ENCODE results near the gene KCNJ6.

The KCNJ6 gene

GRCh38 chr21:37909936-37910335, 6.3 kb downstream of the KCNJ6 start:
- DNase-seq, result no peak

DNA sequence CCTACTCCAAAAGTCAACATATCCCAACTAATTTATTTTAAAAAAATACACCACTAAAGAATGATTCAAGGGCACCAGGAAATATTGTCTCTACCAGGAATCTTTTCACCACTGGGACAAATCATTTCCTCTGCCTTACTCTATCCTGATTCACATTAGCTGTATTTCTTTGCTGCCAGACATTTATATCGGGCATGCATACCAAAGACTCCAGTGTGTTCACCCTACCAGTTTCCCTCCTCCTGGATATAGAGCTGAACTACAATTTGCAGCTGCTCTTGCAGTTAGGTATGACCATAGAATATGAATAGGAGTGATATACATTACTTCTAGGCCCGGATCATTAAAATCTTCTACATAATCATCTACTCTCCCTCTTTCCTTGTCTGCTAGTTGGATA, 7.6 kb downstream of the KCNJ6 start:
- in situ Hi-C loops (cut with HindIII; ENCODE audit: low pct_ligation_motif_present, low pct_unique_long_range_greater_than_20kb, low sequenced_read_pairs), result no loop called here
- no peak for DNase-seq

More at GRCh38 chr21:37909936-37910335, 6.3 kb downstream of the KCNJ6 start:
- in situ Hi-C loops (cut with HindIII; ENCODE audit: low pct_ligation_motif_present, low pct_unique_long_range_greater_than_20kb, low sequenced_read_pairs), result no loop called here

- DNase-seq, result no peak
- in situ Hi-C loops (cut with HindIII; ENCODE audit: low pct_ligation_motif_present, low pct_unique_long_range_greater_than_20kb, low sequenced_read_pairs), result no loop called here
Measured at GRCh38 chr21:37907076-37907475, 9.2 kb downstream of the KCNJ6 start.

DNA sequence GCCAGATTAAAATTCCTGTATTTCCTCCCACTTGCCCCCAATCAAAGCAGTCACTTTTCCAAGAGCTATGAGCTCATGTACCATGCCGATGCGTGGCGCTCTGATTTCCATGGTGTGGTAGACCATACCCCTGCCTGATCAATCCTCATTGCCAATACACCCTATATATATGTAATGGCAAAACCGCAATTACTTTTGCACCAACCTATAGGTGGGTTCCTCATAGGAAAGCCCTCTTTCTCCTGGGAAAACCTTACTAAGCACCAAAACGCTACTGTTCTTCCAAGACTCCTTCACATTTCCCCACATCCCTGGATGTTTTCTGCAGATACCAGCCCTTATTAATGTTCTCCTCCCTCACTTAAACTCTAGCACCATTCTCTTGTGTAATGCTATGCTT, 11.0 kb downstream of the KCNJ6 start:
- in situ Hi-C loops (cut with HindIII; ENCODE audit: low pct_ligation_motif_present, low pct_unique_long_range_greater_than_20kb, low sequenced_read_pairs), result no loop called here
- no peak for DNase-seq

GRCh38 chr21:37904856-37905255, 11.4 kb downstream of the KCNJ6 start:
- in situ Hi-C loops (cut with HindIII; ENCODE audit: low pct_ligation_motif_present, low pct_unique_long_range_greater_than_20kb, low sequenced_read_pairs), result no loop called here
- DNase-seq, result no peak

GRCh38 chr21:37903396-37903795, 12.9 kb downstream of the KCNJ6 start:
- in situ Hi-C loops (cut with HindIII; ENCODE audit: low pct_ligation_motif_present, low pct_unique_long_range_greater_than_20kb, low sequenced_read_pairs), result no loop called here

GRCh38 chr21:37899146-37899545, 17.1 kb downstream of the KCNJ6 start:
- in situ Hi-C loops (cut with HindIII; ENCODE audit: low pct_ligation_motif_present, low pct_unique_long_range_greater_than_20kb, low sequenced_read_pairs), result no loop called here

More at GRCh38 chr21:37903396-37903795, 12.9 kb downstream of the KCNJ6 start:
- DNase-seq, result no peak

GRCh38 chr21:37896788-37897187, 19.5 kb downstream of the KCNJ6 start:
- DNase-seq, result no peak
- in situ Hi-C loops (cut with HindIII; ENCODE audit: low pct_ligation_motif_present, low pct_unique_long_range_greater_than_20kb, low sequenced_read_pairs), result no loop called here

More at GRCh38 chr21:37899146-37899545, 17.1 kb downstream of the KCNJ6 start:
- DNase-seq, result no peak

- no peak for DNase-seq
- in situ Hi-C loops (cut with HindIII; ENCODE audit: low pct_ligation_motif_present, low pct_unique_long_range_greater_than_20kb, low sequenced_read_pairs), result no loop called here
Measured at GRCh38 chr21:37891972-37892371, 24.3 kb downstream of the KCNJ6 start.

DNA sequence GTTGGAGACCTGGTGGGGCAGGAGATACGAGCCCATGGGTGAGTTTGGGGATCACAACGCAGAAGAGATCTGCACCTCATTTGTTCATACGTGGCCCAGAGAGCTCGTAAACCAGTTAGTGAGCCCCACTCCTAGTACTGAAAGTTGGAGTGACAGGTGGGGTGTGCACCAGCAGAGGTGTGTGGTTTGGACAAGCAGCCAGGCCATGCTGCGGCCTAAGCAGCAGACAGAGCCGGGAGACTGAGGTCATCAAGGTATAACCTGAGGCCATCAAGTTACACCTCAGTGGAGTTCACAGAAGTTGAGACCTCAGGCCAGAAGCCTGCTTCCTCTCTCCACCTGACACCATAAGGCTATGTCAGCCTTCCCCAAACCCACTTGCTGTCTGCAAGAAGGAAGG, 27.6 kb downstream of the KCNJ6 start:
- DNase-seq, result no peak
- in situ Hi-C loops (cut with HindIII; ENCODE audit: low pct_ligation_motif_present, low pct_unique_long_range_greater_than_20kb, low sequenced_read_pairs), result no loop called here

DNA sequence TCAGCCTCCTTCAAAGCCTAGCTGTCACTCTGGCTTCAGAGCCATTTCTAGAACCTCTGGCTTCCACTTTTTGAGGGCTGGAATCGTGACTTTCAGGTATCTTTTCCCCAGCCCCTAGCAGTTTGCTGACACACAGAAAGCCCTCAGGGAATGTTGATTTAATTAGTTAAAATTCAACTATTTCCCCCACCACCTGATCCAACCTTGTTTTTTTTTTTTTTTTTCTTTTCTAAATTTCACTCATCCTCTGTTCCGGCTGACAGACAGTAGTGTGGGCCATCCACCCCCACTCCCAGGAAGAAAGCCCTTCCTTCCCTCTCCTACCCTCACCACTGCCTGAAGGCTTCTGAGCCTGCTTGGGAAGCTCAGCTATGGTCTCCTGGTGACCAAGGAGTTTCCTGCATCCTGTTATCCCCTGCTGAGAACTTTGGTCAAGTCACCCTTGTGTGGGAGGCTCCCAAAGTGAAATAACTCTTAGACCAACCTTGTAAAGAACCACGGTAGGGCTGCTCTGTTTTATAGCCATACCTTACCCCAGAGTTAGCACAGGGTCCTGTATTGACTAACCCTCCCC, 29.4 kb downstream of the KCNJ6 start:
- DNase-seq, result no peak
- in situ Hi-C loops (cut with HindIII; ENCODE audit: low pct_ligation_motif_present, low pct_unique_long_range_greater_than_20kb, low sequenced_read_pairs), result no loop called here

DNA sequence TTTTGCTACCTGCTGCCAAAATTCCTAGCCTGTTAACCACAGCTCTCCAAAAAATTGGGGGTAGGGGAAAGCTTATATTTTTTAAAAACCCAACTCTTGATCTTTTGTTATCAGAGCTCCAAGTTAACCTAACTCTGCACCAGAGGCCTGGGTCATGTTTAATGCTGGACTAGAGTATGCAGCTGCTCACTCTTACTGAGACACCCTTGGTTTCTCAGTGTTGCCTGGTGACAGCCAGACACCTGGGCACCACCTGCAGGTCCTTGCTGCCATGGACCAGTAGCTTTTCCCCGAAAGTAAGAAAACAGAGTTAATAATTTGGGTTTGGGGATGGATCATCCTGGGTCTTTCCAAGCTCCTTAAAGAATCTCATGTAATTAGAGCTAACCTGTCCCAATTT, 30.1 kb downstream of the KCNJ6 start:
- in situ Hi-C loops (cut with HindIII; ENCODE audit: low pct_ligation_motif_present, low pct_unique_long_range_greater_than_20kb, low sequenced_read_pairs), result no loop called here
- DNase-seq, result no peak

DNA sequence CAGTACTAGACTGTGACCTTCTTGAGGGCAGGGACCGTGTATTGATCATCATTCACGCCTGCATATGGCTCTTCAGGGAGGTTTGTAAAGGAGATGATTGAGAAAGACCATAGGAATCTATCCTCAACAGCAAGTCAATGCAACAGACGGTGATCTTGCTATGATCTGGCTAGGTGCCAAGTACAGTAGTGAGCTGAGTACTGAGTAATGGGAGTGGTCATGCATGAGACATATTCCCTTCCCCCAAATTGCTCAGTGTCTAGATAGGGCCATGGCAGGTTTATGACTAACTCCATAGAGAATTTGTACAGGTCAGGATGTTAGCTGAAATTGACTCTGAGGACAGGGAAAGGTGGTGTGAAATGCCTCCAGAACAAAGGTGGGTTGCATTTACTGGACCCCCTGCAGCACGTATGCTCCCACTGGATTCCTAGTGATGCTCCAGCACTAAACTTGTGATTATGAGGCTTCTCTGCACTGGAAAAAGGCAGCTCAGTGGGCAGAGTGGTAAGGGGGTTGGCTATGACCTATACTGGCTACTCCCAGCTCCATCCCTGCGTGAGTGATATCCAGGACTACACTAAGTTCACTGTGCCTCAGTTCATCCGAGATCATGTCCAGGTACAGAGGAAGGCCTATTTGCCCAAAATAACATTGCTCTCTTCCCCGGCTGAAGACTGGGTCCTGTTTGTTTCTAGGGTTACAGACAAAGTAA, 37.2 kb downstream of the KCNJ6 start:
- DNase-seq, result peak; percentile 81
- in situ Hi-C loops (cut with HindIII; ENCODE audit: low pct_ligation_motif_present, low pct_unique_long_range_greater_than_20kb, low sequenced_read_pairs), result no loop called here

DNA sequence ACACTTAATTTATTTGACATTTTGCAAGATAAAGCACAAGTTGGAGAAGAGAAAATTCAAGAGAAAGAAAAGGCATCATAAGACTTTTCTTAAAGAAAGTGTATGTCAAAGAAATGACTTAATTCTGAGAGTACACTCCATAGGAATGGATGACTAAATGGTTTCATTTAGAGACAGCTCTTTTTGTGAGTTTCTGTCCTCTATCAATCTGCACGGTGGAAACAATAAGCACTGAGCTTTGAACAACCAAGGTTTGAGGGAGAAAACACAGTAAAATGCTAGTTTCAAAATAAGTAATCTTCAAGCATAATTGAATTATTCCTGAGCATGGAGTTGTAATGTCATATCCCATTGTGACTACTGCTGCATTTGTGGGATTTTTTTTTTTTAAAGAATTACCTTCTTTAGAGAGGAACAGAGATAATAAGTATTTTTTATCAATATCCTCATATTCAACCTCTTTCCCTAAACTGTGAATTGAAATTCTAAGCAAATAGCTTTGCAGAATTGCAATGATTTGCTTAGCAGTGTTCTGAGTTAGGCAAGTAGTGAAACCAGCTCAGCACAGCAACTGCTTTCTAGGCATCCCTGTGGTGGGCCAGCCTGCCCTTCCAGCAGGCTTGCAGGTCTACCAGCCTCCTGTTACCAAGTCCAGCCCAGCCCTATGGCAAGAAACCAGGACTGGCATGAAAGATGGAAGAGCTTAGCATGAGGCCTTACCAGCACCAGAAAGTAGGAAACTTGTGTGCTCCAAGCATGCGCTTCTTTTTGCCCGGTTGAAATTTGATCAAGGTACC, 38.2 kb downstream of the KCNJ6 start:
- DNase-seq, result no peak
- in situ Hi-C loops (cut with HindIII; ENCODE audit: low pct_ligation_motif_present, low pct_unique_long_range_greater_than_20kb, low sequenced_read_pairs), result no loop called here

- in situ Hi-C loops (cut with HindIII; ENCODE audit: low pct_ligation_motif_present, low pct_unique_long_range_greater_than_20kb, low sequenced_read_pairs), result no loop called here
- DNase-seq, result peak; percentile 12
Measured at GRCh38 chr21:37877171-37877570, 39.1 kb downstream of the KCNJ6 start.

DNA sequence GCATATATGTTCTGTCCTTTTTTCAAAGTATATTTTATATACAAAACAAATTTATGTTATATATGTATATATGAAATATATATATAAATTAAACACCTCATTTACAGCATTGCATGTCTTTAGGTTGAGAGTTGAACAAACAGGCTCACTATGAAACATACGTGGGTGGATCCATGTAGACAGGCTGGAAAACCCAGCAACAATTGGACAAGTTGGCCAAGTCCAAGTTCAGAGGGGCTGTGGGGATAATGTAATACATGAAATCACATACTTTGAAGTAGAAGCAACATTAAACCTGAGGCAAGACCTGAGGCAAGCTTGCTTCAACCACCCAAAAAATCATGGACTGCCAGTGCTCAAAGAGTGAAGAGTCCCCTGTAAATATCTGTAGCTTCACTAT, 39.7 kb downstream of the KCNJ6 start:
- in situ Hi-C loops (cut with HindIII; ENCODE audit: low pct_ligation_motif_present, low pct_unique_long_range_greater_than_20kb, low sequenced_read_pairs), result no loop called here
- no peak for DNase-seq

GRCh38 chr21:37874904-37875780, 41.1 kb downstream of the KCNJ6 start:
- no peak for DNase-seq
- in situ Hi-C loops (cut with HindIII; ENCODE audit: low pct_ligation_motif_present, low pct_unique_long_range_greater_than_20kb, low sequenced_read_pairs), result no loop called here

GRCh38 chr21:37874481-37874880, 41.8 kb downstream of the KCNJ6 start:
- no peak for DNase-seq
- in situ Hi-C loops (cut with HindIII; ENCODE audit: low pct_ligation_motif_present, low pct_unique_long_range_greater_than_20kb, low sequenced_read_pairs), result no loop called here

GRCh38 chr21:37873655-37874054, 42.6 kb downstream of the KCNJ6 start:
- in situ Hi-C loops (cut with HindIII; ENCODE audit: low pct_ligation_motif_present, low pct_unique_long_range_greater_than_20kb, low sequenced_read_pairs), result no loop called here
- DNase-seq, result peak; percentile 13
